Spleen (tissue), 7 donors: ENCODE data around the gene OSGEP.

ENCODE experiments used
- POLR2A ChIP-seq, 3 donors: fragments of 450-650 bp; IDR thresholded peaks; one replicate each; pipeline ENCODE4 v1.5.1; 2017; ENCODE audit warnings: antibody characterized with exemption in 3 of 3, mild to moderate bottlenecking in 1 of 3
- POLR2AphosphoS5 ChIP-seq, 3 donors: sonication (generic); formaldehyde crosslinking; IDR thresholded peaks; one replicate each; pipeline ENCODE4 v1.5.1; 2017; ENCODE audit warnings: antibody characterized with exemption in 3 of 3
- TF ChIP-seq, protein P1 (sequence below), 11 experiments: fragments of 200-600 bp in 7 of 11; fragments of 450-650 bp in 4 of 11; sonication (generic) in 4 of 11; IDR thresholded peaks in 8 of 11; conservative IDR thresholded peaks in 3 of 11; 1 replicate in 7 of 11; 2 replicates in 4 of 11; pipeline versions ENCODE4 v1.4.0 to v1.8.0; 2016 to 2021; ENCODE audit warnings: antibody characterized with exemption in 11 of 11, inconsistent platforms in 4 of 11, mild to moderate bottlenecking in 1 of 11
- donor health status: DM: no; HTN: no; CAD: no; lungs with moderate emphysema.
- donor health status: DM: no; HTN: no; CAD: no.
- donor health status: DM: no; HTN: no; CAD: no.

DNA sequence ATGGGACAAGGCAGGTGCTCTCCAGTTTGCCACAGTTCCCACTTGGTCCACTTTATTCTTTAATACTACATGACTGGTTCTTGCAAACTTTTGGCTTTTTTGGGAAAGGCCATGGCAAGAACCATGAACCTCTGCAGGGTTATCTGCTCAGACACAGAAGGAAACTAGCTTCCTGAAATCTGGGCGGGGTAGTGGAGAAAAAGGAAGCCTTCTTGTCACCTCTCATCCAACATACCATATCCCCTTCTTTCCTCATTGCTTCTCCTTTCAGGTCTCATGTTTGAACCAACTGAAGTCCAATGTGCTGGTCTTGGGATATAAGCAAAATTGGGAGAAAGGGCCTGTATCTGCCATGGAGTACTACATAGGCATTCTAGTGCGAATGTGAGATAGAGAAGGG is 13.2 kb downstream of the OSGEP start:
- TF ChIP-seq, protein P1, sequence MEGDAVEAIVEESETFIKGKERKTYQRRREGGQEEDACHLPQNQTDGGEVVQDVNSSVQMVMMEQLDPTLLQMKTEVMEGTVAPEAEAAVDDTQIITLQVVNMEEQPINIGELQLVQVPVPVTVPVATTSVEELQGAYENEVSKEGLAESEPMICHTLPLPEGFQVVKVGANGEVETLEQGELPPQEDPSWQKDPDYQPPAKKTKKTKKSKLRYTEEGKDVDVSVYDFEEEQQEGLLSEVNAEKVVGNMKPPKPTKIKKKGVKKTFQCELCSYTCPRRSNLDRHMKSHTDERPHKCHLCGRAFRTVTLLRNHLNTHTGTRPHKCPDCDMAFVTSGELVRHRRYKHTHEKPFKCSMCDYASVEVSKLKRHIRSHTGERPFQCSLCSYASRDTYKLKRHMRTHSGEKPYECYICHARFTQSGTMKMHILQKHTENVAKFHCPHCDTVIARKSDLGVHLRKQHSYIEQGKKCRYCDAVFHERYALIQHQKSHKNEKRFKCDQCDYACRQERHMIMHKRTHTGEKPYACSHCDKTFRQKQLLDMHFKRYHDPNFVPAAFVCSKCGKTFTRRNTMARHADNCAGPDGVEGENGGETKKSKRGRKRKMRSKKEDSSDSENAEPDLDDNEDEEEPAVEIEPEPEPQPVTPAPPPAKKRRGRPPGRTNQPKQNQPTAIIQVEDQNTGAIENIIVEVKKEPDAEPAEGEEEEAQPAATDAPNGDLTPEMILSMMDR (IDR thresholded peaks at IDR 0.05 in 8 of 11, conservative IDR thresholded peaks at IDR 0.05 in 3 of 11) = no peak
- TF ChIP-seq POLR2AphosphoS5 (IDR thresholded peaks at IDR 0.05) (no peak), POLR2A (IDR thresholded peaks at IDR 0.05) (no peak)
